Embryonic facial prominence (tissue), 1 donor: ENCODE measurements around the gene TOB1.
"Not testable (repeated sequence)": the region's sequence is repeated elsewhere in the genome, so short reads cannot be mapped to it uniquely, and the experiment has no call there.

Experiments
- DNase-seq: peaks from one replicate; pipeline ENCODE4 v3.0.0-alpha.2; 2016; ENCODE audit errors: extremely low spot score

The TOB1 gene

DNA sequence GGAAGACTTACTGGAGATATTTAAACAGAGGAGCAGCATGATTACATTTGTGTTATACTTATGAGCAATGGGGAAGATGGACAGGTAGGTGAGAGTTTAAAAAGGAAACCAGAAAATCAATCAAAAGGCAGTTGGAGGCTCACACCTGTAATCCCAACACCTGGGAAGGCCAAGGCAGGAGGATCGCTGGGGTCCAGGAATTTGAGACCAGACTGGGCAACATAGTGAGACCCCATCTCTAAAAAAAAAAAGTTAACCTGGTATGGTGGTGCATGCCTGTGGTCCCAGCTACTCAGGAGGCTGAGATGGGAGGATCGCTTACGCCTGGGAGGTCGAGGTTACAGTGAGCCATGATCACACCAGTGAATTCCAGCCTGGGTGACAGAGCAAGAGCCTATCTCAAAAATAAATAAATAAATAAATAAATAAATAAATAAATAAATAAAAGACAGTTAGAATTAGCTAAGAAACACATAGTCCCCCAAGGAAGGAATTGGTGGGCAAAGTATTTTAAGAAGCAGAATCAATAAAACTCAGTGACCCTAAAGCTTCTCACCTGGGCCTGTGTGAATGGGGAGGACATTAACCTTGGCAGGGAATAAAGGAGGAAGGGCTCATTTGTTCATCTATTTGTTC lies 32.3 kb upstream of the TOB1 start:
- DNase-seq: no peak

DNA sequence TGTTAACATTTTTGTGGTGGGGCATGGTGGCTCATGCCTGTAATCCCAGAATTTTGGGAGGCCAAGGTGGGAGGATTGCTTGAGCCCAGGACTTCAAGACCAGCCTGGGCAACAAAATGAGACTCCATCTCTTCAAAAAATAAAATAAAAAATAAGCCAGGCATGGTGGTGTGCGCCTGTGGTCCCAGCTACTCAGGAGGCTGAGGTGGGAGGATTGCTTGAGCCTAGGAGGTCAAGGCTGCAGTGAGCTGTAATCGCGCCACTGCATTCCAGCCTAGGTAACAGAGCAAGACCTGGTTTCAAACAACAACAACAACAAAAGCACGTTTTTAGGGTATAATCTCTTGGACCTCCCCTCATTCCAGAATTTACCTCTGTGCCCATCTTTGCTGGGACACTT lies 28.4 kb upstream of the TOB1 start:
- DNase-seq: not testable (repeated sequence)

GRCh38 chr17:50893183-50893993 lies 27.2 kb upstream of the TOB1 start:
- DNase-seq: no peak

GRCh38 chr17:50892101-50892776 lies 26.1 kb upstream of the TOB1 start:
- no peak for DNase-seq

GRCh38 chr17:50891577-50891989 lies 25.4 kb upstream of the TOB1 start:
- no peak for DNase-seq

GRCh38 chr17:50890675-50891516 lies 24.7 kb upstream of the TOB1 start:
- DNase-seq: no peak

DNA sequence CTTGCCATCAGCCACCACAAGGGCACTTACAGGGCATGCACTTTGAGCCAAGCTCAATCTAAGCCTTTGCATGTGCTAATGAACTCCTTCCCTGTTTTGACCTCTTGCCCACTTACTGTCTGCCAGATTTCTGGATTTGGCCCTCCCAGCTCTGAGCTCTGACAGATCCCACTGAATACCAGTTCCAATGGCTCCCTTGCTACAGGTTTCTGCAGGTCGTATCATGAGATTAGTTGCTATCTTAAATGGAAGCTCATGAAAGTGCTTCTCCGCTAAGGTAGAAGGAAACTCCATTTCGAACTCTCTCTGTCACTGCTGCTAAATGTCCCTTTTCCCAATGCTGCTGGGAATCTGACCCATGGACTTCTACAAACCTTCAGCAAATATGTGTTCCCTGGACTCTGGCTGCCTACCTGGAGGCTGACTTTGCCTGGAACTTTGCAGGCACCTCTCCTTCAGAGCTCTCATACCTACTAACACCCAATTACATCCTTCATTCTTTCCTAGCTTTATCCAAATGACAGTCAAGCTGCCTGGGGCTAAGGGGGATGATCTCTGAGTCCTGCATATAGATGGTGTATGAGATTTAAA lies 23.5 kb upstream of the TOB1 start:
- DNase-seq: no peak

DNA sequence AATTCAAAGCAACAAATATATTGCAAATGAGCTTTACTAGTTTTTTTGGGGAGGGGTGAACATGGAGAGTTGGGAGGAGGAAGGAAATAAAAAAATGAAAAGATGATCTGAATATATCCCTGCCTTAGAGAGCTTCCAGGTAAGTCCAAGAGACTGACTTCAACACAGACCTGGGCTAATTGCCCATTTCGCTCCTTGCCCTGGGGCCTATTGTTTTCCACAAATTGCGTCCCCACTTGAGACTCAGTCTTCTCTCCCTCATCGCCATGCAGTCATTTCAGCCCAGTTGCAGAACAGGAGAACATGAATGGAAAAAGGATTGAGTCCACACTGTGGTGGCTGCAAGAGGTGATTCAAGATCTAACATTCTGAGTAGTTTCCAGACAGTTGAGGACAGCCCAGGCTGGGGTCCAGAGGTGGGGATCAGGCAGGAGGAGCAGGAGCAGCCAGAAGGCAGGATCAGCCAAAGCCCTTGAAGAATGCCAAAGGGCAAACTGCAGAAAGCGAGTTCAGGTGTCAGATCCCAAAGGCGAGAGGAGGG lies 21.6 kb upstream of the TOB1 start:
- DNase-seq: no peak

- no peak for DNase-seq
Observed at GRCh38 chr17:50884439-50885311, 18.5 kb upstream of the TOB1 start.

- DNase-seq: no peak
Observed at GRCh38 chr17:50883850-50884438, 17.8 kb upstream of the TOB1 start.

DNA sequence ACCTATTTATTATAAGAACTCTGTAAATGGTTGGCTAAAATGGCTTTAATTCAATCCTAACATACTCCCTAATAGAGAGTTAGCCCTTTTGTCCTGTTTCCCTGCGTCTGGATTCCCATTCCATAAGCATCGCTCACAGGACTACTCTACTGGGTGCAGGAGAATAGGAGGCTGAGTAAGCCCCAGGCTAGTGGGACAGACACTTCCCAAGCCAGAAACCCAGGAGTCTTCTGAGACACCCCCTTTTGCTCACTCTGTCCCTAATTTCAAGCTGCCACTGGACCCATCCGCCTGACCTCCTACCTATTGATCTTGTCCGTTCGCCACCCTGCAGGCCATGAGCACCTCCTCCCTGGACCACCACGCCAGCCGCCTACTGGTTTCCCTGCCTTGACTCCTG lies 16.7 kb upstream of the TOB1 start:
- DNase-seq: no peak

DNA sequence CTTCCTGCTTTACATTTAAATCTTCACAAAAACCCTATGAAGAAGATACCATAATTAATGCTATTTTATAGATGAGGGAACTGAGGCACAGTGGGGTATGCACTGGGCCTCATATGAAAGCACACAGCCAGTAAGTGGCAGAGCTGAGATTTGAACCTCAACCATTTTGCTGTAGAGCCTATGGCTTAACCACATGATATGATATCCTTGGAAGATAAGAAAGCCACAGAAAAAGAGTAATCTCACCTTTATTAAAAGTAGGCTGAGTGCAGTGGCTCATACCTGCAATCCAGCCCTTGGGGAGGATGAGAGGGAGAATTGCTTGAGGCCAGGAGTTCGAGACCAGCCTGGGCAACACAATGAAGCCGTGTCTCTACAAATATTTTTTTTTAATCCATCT lies 15.0 kb upstream of the TOB1 start:
- DNase-seq: no peak

GRCh38 chr17:50879086-50879485 lies 12.9 kb upstream of the TOB1 start:
- DNase-seq: no peak

DNA sequence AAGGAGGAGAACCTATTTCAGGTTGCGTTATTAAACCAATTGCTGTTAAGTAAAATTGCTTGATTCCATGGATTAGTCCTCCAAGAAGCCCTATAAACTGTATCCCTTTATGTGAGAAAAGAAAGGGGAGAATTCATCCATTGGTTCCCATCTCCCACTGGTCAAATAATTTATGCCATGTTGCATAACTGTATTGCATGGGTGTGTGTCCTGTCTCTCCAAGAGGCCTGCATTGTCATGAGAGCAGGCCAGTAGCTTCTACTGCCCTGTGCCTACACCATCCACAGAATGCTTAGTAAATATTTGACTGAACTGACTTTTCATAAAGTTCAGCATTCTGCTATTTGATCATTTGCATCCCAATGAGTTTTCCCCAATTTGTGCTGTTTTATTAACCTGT lies 11.7 kb upstream of the TOB1 start:
- no peak for DNase-seq

GRCh38 chr17:50877042-50877441 lies 10.9 kb upstream of the TOB1 start:
- DNase-seq: not testable (repeated sequence)

DNA sequence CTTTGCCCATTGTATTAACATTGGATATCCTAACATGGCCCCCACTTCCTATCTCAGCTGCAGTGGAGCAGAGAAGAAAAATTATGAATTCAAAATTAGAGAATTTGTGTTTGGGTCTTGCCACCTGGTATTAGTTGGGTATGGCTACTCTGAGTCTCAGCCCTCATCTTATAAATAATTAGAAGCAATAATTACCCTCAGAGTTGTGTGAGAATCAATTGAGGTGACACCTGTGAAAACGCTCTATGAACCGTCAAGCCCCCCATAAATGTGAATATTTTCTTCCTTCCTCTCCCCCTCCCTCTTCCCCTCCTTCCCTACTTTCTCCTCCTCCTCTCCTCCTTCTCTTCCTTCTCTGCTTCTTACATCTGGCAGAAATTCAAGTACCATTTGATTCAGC lies 8.9 kb upstream of the TOB1 start:
- no peak for DNase-seq

DNA sequence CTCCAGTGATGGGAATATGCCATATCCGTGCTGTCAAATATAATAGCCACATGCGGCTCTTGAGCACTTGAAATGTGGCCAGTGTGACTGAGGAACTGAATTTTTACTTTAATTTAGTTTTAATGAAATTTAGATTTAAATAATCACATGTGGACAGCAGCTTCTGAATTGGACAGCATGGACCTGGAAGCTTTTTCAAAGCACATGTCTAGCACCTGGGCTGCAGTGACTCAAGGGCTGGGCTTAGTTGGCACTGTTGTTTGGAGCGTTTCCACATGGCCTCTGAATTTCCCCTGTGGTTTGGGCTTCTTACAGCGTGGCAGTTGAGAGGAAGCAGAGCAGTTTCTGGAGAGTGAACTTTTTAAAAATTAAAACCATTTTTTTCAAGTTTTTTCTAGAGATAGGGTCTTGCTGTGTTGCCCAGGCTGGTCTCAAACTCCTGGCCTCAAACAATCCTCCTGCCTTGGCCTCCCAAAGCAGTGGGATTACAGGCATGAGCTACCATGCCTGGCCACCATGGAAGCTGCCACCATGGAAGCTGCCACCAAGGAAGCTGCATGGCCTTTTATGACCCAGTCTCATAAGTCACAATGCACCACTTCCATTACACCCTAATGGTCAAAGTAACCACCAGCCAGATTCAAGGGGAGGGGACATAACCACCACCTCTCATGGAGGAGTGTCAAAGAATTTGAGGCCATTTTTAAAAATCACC lies 6.7 kb upstream of the TOB1 start:
- DNase-seq: no peak

- no peak for DNase-seq
Observed at GRCh38 chr17:50871898-50872297, 5.7 kb upstream of the TOB1 start.

DNA sequence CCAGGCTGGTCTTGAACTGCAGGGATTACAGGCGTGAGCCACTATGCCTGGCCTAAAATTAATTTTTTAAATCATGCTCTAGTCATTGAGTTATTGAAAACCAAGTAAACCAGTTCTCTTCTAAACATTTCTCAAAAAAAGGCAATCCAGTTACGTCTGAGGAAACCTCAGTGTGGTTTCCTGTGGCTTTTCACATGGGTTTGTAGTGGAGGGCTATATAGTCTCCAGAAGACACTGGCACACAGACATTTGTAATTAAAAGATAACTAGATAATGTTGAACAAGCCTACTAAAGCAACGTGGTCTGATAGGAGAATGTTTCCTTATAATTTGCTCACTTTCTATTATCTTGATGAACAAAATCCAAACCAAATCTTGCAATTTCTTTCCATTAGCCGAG lies 5.2 kb upstream of the TOB1 start:
- no peak for DNase-seq
